Measurements from ENCODE around the gene CSF2RB.

CSF2RB gene

DNA sequence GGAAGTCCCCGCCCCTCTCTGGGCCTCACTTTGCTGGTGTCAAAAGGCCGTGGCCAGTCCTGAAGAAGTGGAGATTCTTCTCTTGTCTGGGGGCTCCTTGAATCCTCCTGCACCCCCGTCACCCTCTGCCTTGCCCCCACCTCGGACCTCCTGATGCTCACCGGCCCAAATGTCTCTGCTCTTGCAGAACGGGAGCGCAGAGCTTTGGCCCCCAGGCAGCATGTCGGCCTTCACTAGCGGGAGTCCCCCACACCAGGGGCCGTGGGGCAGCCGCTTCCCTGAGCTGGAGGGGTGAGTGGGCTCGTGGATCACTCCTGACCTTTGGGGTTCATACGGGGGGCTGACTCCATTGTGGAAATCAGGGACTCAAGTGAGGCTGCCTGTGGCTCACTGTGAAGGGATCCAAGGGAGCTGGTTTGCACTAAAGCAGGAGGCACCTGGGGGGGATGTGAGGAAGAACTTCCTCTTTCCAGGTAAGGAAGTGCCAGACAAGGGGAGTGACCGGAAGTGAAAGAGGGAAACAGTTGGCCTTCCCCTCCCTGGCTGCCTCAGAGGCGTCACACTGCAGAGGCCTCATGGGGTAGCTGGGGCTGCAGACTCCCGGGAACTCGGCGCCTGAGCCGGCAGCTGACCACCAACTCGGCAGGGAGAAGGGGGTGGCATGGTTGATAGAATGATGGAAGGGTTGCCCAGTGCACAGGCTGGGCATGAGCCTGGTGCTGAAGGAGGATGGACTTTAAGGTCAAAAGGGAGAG lies 23.1 kb downstream of the CSF2RB start:
- DNase-seq (ENCODE audit: low spot score) = no peak

DNA sequence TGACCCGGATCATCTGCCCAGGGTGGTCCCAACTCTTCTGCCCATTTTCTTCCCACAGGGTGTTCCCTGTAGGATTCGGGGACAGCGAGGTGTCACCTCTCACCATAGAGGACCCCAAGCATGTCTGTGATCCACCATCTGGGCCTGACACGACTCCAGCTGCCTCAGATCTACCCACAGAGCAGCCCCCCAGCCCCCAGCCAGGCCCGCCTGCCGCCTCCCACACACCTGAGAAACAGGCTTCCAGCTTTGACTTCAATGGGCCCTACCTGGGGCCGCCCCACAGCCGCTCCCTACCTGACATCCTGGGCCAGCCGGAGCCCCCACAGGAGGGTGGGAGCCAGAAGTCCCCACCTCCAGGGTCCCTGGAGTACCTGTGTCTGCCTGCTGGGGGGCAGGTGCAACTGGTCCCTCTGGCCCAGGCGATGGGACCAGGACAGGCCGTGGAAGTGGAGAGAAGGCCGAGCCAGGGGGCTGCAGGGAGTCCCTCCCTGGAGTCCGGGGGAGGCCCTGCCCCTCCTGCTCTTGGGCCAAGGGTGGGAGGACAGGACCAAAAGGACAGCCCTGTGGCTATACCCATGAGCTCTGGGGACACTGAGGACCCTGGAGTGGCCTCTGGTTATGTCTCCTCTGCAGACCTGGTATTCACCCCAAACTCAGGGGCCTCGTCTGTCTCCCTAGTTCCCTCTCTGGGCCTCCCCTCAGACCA lies 24.0 kb downstream of the CSF2RB start:
- no peak for DNase-seq (ENCODE audit: low spot score)

DNA sequence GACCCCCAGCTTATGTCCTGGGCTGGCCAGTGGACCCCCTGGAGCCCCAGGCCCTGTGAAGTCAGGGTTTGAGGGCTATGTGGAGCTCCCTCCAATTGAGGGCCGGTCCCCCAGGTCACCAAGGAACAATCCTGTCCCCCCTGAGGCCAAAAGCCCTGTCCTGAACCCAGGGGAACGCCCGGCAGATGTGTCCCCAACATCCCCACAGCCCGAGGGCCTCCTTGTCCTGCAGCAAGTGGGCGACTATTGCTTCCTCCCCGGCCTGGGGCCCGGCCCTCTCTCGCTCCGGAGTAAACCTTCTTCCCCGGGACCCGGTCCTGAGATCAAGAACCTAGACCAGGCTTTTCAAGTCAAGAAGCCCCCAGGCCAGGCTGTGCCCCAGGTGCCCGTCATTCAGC lies 24.6 kb downstream of the CSF2RB start:
- no peak for DNase-seq (ENCODE audit: low spot score)

DNA sequence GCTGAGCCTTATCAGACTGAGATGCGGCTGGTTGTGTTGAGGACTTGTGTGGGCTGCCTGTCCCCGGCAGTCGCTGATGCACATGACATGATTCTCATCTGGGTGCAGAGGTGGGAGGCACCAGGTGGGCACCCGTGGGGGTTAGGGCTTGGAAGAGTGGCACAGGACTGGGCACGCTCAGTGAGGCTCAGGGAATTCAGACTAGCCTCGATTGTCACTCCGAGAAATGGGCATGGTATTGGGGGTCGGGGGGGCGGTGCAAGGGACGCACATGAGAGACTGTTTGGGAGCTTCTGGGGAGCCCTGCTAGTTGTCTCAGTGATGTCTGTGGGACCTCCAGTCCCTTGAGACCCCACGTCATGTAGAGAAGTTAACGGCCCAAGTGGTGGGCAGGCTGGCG lies 25.5 kb downstream of the CSF2RB start:
- DNase-seq (ENCODE audit: low spot score) = no peak

DNA sequence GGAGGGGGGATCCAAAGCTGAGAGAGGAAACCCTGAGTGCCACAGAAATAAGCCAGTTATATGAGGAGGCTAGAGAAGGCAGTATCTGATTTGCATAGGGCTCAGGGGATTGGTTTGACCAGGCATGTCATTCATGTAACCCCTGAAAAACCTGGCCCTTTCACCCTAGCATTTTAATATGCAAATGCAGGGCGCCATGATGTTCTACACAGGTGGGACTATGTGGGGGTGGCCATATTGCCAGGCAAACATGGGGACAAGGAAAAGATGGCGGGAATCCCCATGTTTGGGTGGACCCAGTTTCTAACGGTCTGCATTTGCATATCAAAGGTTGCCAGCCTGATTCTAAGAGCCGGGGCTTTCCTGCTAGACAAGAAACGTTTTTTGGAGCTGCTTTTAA lies 27.2 kb downstream of the CSF2RB start:
- no peak for DNase-seq (ENCODE audit: low spot score)

DNA sequence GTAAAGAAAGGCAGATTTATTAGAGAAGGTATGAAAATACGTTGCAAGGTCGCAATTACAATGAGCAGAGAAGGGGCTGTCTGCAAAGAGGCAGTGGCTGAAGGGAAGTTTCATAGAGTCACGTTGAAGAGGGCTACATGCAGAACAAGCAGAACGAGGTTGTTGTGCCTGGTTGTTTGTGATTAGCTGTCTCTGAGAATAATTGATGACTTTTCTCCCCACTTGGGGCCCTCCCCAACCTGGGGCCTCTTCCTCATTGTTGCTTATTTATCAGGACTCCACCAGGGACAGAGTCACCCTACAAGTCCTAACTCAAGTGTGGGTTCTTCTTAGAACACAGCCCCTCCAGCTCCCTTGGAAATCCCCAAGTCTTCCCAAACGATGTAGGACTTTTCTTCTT lies 29.1 kb downstream of the CSF2RB start:
- DNase-seq (ENCODE audit: low spot score) = no peak

DNA sequence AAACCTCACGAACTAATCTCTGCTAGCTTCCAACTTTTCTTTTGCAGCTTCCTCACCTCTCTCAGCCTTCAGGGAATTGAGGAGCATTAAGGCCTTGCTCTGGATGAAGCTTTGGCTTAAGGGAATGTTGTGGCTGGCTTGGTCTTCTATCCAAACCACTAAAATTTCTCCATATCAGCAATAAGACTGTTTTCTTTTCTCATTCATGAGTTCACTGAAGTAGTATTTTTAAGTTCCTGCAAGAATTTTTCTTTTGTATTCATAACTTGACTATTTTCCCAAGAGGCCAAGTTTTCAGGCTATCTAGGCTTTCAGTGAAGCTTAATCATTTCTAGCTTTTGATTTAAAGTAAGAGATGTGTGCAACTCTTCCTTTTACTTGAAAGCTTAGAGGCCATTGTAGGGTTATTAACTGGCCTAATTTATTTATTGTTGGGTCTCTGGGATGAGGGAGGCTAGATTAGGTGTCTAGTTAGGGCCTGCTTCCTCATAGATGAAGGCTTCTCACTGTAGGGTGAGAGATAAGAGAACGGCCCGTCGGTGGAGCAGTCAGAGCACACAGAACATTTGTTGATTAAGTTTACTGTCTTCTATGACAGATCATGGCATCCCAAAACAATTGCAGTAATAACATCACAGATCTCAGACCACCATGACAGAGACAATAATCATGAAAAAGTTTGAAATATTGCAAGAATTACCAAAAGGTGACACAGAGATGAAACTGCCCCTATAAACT lies 33.2 kb downstream of the CSF2RB start:
- DNase-seq (ENCODE audit: low spot score) = no peak

DNA sequence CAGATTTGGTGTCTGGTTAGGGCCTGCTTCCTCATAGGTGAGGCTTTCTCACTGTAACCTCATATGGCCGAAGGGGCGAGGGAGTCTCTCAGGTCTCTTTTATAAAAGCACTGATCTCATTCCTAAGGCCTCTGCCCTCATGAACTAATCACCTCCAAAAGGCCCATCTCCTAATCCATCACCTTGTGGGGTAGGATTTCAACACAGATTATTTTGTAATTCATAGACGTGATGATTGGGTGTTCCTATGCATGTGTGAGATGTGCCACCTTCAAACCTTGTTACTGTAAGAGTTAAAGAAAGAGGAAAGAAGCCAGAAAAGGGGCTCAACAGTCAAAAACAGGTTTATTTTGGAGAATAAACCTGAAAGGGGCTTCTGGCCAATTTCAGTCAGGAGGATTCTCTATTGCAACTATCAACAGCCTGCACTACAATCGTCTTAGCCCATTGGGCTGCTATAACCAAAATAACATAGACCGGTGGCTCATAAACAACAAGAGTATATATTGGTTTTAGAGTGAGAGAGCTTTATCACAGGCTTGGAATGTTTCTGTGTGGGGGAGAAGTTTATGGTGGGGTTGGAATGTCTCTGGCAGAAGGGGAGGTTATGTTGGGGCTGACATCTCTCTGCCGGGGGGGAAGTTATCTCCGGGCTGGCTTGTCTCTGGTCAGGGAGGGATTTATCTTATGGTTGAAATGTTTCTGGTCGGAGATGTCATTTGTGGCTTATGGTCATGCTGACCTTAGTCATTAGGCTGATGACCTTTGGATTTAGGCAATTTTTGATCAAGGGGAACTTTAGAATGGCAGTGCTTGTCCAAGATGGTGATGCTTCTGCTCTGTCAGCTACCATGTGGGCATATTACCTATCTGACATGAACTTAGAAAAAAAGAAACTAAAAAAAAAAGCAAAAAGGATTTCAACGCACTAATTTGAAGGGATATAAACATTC lies 35.1 kb downstream of the CSF2RB start:
- no peak for DNase-seq (ENCODE audit: low spot score)

DNA sequence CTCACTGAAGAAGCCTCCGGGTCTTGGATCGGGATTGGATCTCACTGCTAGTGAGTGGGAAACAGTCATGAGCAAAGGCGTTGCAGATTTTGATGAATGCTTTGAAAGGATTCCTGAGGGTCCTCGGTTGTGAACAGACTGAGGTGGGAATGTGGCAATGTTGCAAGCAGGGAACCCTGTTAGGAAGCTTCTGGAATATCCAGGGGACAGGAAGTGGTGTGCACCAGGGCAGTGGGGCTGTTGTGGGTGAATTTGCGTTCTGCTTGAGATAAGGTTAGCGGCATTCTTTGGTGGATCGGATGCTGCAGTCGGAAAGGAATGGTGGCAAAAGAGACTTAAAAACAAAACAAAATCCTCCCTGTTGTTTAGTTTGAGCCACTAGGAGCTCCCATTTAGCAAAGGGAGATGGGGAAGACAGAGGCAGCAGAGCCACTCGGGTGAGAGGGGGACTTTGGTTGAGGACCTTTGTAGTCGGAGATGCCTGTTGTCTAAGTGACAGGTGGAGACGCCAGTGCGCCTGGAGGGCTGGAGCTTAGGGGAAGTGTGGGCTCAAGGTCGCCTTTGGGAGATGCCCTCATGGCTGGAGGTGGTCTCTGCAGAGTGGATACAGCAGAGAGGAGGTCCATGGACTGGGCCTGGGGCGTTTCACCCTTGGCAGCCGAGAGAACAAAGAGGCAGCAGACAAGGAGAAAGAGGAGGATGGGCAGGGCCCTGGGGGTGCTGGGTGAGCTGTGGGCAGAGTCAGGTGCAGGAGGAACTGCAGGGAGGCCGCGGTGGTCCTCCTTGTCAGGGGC lies 37.6 kb downstream of the CSF2RB start:
- DNase-seq (ENCODE audit: low spot score) = no peak

DNA sequence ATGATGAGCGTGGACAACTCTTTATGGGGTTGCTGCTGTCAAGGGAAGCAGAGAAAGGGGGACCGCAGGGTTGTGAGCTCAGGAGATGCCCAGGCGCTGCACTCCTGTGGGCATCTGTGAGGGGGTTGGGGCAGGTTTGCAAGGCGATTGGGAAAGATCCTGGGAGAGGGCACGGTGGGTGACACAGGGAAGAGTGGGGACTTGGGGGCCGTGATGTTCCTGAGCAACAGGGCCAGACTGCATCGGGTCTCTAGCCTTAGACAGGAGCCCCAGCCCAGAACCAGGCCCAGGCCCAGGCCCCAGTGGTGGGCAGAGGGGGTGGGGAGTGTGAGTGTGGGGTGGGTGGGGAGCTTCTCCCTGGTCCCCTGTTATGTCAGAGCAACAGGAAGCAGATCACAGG lies 38.3 kb downstream of the CSF2RB start:
- no peak for DNase-seq (ENCODE audit: low spot score)

DNA sequence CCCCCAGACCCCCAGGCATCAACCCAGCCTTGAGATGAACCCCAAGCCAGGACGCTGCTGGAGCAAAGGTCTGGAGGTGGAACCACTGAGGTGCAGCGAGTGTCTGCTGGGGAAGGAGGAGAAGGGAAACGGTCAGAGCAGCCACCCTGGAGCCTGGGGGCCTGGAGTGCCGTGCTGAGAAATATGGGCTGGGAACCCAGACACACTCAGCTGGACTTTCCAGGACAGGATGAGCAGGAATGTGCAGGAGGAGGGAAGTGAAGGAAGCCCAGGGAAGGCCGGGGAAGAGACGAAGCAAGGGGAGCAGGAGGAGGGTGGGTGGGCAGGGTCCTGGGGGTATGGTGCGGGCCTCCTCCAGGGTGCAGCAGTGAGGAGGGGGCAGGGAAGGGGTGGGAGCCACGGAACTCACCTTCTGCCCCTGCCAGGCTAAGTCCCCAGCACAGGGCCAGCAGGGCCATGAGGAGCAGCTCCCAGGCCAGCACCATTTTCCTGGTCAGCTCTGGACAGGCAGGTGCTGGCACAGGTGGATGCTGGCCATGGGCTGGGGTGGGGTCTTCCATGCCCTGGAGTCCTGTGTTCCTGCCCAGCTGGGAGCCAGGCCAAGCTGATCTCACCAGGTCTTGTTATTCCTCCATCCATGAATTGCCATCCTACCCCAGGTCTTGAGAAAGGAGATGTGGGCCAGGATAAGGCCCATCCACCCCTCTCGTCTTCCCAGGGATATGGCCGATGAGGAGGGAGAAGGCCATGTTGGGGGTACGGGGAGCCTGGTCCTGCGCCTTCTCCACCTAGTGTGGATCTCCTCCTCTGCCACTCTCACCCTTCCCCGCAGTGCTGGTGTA lies 40.0 kb downstream of the CSF2RB start:
- no peak for DNase-seq (ENCODE audit: low spot score)

DNA sequence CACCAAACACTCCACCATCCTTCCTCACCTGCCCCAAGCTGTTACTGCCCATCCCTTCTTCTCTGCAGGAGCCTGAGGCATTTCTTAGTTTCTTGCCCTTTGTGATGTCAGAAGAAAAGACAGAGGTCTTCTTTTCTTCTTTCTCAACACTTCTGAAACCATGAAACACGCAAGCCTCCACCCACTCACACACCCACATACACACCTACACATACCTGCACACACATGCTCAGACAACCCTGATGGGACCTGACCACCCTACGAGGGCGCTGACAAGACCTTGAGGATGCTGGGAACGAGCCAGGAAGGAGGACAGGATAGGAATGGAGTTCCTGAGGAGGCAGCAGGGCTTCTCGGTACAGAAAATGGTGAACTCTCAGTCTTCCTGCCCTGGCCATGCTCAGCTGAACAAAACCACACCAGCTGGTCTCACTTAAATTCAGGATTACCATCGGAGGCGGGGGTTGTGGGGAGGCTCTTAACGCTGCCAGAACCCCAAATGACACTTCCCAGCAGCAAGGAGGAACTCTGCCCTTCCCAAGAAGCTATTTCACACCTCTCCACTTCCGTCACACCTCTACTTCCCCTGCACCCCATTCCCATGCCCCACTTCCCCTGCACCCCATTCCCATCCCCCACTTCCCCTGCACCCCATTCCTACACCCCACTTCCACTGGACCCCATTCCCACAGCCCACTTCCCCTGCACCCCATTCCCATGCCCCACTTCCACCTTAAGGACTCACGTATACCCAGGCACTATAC lies 41.0 kb downstream of the CSF2RB start:
- DNase-seq (ENCODE audit: low spot score) = no peak

DNA sequence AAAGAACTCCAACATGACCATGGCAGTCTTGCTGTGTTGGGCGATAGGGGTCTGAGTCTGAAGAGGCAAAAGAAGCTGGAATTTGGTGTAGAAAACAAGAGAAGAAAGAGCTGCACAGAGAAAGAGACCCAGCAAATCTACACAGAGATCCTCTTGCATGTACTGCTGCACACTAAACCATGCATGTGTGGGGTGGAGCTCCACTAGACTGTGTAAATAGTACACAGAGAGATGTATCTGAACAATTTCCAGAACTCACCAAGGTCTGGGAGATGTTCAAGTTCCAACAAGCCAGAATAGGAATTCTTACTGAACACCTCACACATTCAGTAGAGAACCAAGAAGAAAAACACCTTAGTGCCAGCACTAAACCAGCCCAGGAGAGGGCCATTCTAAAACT lies 42.3 kb downstream of the CSF2RB start:
- DNase-seq (ENCODE audit: low spot score) = no peak

DNA sequence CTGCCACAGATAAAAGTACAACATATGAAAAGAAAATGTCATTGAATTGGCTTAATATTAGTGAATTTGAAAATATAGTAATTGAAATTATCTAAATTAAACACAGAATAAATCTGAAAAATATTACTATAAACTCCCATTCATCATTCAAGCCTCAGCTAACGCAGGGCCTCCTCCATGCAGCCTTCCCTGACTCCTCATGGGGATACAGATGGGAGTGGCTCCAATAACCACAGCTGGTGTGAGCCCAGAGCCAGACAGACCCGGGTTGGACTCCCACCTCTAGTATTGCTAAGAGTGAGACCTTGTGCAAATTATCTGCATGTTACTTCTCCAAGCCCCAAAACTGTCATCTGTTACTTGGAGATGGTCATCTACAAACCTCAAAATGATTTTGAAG lies 44.9 kb downstream of the CSF2RB start:
- no peak for DNase-seq (ENCODE audit: low spot score)

DNA sequence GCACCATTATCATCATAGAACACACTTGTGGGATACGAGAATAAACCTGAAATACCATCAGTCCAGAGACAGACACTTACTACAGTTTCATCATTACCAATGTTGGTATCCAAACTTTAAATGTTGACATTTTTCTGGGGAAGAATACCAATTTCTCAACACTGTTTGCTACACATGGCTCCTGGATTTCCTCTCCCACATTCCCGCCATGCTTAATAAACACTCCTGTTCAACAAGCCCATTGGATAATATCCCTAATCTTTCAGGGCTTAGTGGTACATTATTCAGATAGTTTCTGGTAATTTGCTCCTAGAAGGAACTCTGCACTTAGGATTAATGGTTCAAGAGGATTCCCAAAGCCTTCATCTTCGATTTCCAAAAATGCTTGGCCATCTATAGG lies 48.2 kb downstream of the CSF2RB start:
- DNase-seq (ENCODE audit: low spot score) = no peak

DNA sequence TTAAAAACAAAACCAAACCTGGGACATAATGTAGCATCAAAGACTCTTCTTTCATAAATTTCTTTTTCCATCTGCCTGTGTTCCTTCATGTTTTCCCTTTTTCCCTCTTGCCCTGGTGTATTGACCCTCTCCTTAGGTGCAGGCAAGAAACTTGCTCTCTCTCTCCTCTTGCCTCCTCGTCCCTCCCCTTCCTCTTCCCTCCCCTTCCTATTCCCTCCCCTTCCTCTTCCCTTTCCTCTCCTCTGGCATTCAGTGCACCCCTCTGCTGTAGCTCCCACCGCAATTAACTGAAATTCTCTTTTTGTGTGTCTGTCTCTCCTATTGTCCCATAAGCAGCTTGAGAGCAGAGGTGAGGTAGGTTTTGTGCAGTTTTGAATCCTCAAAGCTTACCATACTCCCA lies 49.9 kb downstream of the CSF2RB start:
- no peak for DNase-seq (ENCODE audit: low spot score)

DNA sequence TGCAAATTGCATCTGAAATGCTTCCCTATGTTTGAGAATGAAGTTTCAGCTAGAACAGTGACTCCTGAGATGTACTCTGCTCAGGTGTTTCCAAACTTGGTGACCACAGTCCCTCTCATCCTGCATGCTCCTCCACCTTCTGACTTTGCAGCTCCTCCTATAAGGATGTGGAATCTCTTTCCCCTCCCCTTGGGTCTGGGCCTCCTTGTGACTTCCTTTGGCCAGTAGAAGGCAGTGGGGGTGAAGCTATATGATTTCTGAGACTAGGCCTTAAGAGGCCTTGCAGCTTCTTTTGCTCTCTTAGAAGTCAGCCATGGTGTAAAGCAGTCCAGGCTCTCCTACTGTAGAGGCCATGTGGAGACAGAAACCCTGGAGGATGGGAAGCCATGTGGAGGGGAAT lies 50.7 kb downstream of the CSF2RB start:
- DNase-seq (ENCODE audit: low spot score) = no peak

DNA sequence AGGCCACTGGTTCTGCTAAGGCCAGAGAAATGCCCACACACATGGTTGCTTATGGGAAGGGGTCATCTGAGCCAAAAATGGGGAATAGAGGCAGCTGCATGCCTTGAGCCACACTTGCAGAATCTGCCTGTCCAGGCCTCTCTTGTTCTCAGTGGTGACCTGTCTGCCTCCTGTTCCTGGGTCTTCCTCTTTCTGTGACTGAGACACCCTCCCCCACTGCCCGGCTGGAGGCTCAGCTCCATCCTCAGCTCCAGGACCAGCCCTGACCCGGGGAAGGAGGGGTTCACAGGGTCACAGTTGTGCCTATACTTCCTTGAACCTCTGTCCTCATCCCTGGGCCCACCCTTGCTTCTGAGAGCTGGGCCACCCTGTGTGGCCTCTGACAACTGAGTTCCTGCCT lies 52.3 kb downstream of the CSF2RB start:
- DNase-seq (ENCODE audit: low spot score) = no peak

DNA sequence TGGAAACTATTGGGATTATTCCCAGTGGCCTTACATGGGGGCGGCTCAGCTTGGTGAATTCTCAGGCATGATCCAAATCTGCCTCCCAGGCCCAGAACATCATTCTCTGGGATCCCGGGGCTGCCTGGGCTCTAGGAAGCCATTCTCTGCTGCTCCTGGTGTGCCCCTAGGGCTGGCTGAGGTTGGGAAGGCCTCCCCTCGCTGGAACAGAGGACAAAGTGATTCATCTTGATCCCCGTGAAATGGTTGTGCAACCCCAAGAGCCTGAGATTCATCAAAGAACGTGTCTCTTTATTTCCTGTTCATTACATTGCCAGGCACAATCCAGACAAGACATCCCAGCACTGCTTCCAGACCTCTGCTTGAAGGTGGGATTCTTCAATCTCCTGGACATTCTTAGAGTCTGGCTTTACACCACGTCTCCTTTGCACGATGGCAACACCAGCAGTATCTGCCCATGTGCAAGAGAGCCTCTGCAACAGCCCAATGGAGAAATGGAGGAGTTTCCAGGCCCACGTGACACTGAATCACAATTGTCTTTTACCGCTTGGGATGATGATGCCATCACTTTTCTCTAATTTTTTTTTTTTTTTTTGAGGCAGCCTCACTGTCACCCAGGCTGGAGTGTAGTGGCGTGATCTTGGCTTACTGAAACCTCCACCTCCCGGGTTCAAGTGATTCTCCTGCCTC lies 53.6 kb downstream of the CSF2RB start:
- no peak for DNase-seq (ENCODE audit: low spot score)
